ENCODE data around the gene SV2A.
"Not testable (repeated sequence)": the region's sequence is repeated elsewhere in the genome, so short reads cannot be mapped to it uniquely, and the experiment has no call there.

The SV2A gene

GRCh38 chr1:149886396-149887195, 31.0 kb downstream of the SV2A start:
- DNase-seq (ENCODE audit: low read depth in 3 of 3): peak; percentile 54 to 75 (median 59)

GRCh38 chr1:149886121-149886395, 31.6 kb downstream of the SV2A start:
- not testable (repeated sequence) for DNase-seq (ENCODE audit: low read depth in 3 of 3)

- DNase-seq (ENCODE audit: low read depth in 3 of 3): peak in 2 of 3 experiments; percentile 31 to 42
Observed at GRCh38 chr1:149885339-149886120, 32.1 kb downstream of the SV2A start.

- no peak for DNase-seq (ENCODE audit: low read depth in 3 of 3)
Observed at GRCh38 chr1:149884433-149885338, 33.0 kb downstream of the SV2A start.

GRCh38 chr1:149883598-149884247, 33.9 kb downstream of the SV2A start:
- no peak for DNase-seq (ENCODE audit: low read depth in 3 of 3)

GRCh38 chr1:149881876-149882275, 35.8 kb downstream of the SV2A start:
- no peak for DNase-seq (ENCODE audit: low read depth in 3 of 3)

GRCh38 chr1:149879556-149879955, 38.1 kb downstream of the SV2A start:
- DNase-seq (ENCODE audit: low read depth in 3 of 3): no peak

- DNase-seq (ENCODE audit: low read depth in 3 of 3): no peak
Observed at GRCh38 chr1:149877211-149877946, 40.3 kb downstream of the SV2A start.

- not testable (repeated sequence) for DNase-seq (ENCODE audit: low read depth in 3 of 3)
Observed at GRCh38 chr1:149873060-149873459, 44.6 kb downstream of the SV2A start.

- not testable (repeated sequence) for DNase-seq (ENCODE audit: low read depth in 3 of 3)
Observed at GRCh38 chr1:149866887-149867286, 50.8 kb downstream of the SV2A start.

- DNase-seq (ENCODE audit: low read depth in 3 of 3): not testable (repeated sequence)
Observed at GRCh38 chr1:149861497-149862054, 56.1 kb downstream of the SV2A start.

GRCh38 chr1:149860684-149861496, 56.8 kb downstream of the SV2A start:
- not testable (repeated sequence) for DNase-seq (ENCODE audit: low read depth in 3 of 3)

GRCh38 chr1:149860271-149860670, 57.4 kb downstream of the SV2A start:
- not testable (repeated sequence) for DNase-seq (ENCODE audit: low read depth in 3 of 3)

Measured in stimulated activated CD4-positive, alpha-beta T cell treated with anti-CD3 and anti-CD28 coated beads, TNF-alpha, amount 100 ng/mL, for 4 hours (primary cell).